GM18517 (cell line): ENCODE measurements around the gene ECHS1.
"Not testable (repeated sequence)": the region's sequence is repeated elsewhere in the genome, so short reads cannot be mapped to it uniquely, and the experiment has no call there.

Experiments
- ATAC-seq: cut with Tn5 transposase; IDR thresholded peaks from one replicate; pipeline ENCODE4 v1.9.1; 2021; ENCODE audit warnings: mild to moderate bottlenecking, moderate library complexity; ENCODE audit not compliant: unreplicated experiment

ECHS1 gene

DNA sequence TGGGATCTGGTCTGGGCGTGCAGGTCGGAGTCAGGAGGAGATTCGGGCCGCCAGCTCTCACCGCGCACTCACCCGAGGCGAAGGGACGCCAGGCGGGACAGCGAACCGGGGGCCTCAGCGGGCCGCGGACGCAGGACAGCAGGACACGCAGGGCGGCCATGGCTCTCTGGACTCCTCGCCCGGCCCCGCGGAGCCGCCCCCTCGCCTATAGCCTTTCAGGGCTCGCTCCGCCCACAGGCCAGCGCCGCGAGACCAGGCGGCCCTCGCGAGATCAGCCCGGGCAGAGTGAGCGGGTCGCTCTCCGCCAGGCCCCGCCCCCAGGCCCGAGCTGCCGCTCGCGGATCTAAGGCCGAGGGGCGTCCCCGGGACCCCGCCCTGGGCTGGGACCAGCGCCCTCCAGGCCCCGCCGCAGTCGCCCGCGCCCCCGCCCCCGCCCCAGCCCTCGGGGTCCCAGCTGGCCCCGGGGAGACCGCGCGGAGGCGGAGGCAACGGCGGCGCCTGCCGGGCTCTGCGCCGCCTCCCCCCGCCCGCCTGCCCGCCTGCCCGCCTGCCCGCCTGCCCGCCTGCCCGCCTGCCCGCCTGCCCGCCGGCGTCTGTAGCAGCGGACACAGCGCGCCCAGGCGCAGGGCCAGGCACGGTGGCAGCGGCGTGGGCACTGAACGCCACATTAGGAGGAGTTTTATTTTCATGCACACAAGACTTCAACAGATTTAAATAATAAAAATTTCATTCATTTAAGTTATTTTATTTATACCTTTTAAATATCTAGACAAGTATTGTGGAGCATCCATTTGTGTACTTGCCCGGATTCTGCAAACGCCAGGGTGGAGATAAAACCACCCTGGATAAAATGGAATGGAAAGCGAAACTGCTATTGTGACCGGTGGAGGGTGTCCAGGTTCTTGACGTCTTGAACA is at the start of gene ECHS1:
TSS of gene ECHS1 (minus strand) at position 181 of the 917 bp plus-strand sequence. CDS start at position 160, 21 bp downstream.
- peak; percentile 74 for ATAC-seq

DNA sequence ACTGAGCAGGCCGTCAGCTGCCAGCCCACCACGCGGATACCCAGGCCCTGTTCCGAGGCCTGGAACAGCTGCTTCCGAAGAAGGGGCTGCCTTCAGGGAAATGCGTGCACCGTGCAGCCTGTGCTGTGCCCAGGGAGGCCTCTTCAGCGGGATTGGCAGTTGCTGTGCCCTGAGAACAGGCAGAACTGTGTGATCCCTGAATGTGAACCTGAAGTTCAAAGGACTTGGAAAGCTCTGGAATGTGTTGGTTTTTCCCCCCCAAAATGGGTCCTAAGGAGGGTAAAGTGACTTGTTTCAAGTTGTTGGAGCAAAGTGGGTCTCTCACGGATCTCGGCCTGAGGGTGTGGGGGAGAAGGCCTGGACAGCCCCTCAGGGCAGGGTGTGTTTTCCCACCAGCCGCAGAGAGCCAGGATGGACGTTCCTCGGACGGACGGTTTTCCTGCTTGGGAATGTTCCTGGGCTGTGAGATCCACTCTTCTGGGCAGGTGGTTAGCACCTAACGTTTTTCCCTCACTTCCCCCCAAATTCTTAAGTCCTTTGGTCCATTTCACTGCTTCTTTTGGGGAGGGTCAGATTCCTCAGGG is 49.2 kb upstream of the ECHS1 start:
- ATAC-seq: no peak

DNA sequence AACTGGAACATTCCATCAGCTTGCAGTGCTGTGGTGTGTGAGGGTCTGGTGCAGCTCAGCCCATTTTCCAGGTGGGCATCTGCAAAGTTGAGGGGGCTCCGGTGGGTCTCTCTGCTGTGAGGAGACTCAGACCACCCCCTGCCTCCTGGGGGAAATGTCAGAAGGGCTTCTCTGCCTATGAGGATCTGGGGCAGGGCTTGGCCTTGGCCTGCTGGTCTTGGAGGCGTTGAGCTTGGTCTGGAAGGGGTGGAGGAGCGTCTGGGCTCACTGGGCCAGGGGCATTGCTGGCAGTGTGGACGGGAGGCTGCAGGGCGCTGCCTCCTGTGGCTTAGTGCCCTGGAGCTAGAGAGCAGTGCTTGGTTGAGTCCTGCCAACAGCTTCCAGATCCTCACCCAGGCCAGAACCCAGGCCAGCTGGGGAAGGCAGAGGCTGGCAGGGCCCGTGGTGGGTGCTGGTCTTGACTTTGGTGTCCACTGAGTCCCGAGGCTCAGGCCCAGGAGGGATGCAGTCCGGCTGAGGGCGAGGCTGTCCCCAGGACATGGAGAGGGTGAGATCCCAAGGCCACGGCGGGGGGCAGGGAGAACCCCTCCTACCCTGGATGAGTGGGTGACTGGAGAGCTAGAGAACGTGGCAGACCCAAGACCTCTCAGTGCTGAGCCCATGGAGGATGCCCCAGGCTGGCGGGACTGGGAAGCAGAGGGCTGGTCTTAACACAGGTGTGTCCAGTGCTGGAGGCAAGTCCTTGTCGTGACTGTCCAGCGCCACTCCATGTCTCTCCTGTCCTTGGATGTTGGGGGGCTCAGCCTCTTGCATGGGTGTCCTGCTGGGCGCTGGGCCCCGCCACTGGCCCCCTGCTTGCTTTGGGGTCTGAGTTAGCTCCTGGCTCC is 48.4 kb upstream of the ECHS1 start:
- no peak for ATAC-seq

DNA sequence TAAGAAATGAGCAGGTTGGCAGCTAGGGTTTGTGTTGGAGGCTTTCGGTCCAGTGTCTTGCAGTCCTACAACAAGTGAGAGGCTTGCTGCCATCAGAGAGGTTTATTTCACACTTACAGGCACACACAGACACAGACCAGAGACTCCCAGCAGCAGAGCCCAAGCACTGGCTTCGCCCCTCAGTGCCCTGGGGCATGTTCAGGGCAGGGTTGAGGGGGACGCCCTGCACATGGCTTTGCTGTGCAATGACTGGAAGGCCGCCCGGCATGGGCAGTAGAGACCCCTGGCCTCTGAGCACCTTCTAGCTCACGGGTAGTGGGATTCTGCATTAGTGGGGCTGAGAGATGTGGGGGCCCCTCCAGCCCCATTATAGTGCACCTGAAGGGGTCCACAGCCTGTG is 47.4 kb upstream of the ECHS1 start:
- ATAC-seq: no peak

DNA sequence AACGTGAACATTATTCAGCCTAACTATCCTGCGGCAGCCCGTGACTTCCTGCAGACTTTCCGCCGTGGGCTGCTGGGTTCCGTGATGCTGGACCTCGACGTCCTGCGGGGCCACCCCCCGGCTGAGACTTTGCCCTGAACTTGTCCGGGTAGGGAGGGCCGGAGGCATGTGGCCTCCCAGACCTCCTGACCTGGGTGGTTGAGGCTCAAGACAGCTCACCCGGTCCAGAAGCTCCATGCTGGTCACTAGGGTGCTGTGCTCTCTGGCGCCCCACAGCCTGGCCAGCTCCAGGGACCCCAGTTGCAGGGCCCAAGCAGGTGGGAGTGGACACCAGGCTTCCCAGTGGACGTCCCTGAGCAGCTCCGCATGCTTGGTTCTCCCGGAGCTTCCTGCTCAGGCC is 46.9 kb upstream of the ECHS1 start:
- no peak for ATAC-seq

DNA sequence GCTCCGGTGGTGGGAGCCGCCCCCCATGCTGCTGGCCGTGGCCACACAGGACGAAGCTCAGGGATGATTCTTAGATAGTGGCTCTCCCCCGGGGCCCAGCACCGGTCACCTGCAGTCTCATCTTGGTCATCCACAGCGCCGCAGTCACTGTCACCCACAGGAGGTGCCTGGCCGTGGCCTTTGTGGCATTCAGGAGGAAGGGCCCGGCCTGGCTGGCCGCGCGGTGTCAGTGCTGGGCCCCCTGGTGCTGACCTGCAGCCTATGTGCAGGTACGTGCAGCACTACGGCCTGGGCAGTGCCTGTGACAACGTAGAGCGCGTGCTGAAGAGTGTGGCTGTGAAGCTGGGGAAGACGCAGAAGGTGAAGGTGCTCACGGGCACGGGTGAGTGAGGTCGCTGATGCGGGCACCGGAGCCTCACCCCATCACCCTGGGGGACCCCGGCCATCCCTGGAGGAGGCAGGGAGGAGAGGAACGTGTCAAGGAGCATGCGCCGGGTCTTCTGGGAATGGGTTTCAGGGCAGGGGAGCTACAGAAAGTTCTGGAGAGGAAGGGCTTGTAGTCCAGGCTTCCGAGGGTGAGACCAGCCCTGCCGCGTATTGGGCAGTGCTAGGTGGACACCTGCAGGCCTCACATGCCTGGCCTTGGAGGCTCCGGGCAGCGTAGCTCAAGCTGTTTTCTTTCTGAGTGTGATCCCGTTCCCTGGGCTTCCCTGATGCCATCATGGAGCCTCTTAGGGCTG is 46.2 kb upstream of the ECHS1 start:
- no peak for ATAC-seq

DNA sequence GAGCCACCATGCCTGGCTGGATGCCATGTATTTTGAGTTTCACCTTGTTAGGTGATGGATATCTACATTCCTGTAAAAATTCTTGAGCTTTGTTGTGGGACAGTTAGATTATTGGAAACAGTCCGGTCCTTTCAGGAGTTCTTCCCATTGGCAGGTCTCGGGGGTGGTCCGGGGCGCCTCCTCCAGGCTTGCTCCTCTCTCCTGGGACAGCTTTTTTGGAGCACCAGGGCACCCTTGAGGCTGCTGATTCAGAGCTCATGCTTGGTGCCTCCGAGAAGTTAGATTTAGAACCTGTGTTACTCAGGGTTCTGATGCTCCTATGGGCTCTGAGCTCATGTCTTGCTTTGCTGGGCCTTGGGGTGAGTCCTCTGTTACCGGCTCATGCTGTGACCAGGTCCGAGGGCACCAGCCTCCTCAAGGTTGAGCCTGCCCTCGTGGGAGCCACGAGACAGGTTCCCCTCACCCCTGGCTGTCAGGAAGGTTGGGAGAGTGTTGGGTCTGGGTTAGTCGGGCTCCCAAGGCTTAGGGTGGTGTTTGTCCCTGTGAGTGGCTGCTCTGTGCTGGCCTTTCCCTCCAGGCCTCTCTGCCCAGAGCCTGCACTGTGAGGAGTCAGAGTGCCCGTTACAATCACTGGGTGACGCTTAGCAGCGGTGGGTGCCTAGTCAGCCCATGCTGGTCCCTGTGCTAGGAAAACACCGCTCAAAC is 45.3 kb upstream of the ECHS1 start:
- no peak for ATAC-seq

DNA sequence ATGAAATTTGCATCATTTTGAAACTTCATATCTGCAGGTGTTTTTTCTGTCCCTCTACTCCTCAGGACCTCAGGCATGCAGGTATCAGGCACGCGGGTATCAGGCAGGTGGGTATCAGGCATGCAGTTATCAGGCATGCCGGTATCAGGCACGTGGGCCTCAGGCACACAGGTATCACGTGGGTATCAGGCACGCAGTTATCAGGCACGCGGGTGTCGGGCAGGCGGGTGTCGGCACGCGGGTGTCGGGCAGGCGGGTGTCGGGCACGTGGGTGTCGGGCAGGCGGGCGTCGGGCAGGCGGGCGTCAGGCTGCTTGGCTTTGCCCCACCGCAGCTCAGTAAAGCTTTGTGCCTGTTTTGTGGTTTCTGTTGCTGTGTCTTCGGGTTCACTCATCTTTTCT is 42.6 kb upstream of the ECHS1 start:
- no peak for ATAC-seq

DNA sequence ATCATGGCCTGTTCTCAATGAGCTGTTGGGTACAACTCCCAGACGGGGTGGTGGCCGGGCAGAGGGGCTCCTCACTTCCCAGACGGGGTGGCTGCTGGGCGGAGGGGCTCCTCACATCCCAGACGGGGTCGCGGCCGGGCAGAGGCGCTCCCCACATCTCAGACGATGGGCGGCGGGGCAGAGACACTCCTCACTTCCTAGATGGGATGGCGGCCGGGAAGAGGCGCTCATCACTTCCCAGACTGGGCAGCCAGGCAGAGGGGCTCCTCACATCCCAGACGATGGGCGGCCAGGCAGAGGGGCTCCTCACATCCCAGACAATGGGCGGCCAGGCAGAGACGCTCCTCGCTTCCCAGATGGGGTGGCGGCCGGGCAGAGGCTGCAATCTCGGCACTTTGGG is 41.2 kb upstream of the ECHS1 start:
- ATAC-seq: not testable (repeated sequence)

DNA sequence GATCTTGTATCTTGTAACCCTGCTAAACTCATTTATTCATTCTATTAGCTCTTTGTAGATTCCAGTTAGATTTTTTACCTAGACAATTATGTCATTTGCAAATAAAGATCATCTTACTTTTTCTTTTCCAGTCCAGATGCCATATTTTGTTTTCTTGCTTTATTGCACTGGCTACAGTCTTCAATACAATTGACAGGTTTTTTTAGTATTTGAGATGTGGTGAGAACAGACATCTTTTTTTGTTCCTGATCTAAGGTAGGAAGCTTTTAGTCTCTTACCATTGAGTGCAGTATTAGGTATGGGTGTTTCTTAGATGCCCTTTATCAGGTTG is 39.2 kb upstream of the ECHS1 start:
- ATAC-seq: no peak

DNA sequence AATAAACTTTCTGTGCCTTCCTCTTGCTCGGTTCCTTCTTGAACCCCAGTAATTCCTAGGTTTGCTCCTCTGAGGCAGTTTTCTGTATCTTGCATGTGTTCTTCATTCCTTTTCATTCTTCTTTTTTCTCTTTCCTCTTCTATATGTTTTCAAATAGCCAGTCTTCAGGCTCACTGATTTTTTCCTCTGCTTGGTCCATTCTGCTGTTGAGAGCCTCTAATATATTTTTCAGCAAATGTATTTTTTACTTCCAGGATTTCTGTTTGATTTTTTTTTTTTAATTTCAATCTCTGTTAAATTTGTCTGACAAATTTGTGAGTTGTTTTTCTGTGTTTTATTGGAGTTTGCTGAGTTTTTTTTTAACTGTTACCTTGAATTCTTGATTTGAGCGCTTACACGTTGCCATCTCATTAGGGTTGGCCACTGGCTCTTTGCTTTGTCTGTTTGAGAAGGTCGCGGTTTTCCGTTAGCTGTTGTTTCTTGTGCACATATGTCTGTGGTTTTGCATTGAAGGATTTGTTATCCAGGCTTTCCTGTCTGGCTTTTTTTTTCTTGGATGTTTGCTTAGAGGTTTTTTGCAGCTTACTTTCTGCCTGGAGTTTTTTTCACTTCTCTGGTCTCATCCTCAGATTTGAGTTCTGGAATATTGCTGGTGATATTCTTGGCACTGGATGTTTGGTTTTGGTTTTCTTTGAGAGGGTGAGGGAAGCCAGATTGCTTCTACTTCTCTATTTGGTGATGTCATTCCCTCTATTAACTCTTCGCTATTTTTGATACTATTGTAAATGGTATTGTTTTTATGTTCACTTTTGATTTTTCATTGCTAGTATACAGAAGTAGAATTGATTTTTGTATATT is 38.6 kb upstream of the ECHS1 start:
- ATAC-seq: no peak

DNA sequence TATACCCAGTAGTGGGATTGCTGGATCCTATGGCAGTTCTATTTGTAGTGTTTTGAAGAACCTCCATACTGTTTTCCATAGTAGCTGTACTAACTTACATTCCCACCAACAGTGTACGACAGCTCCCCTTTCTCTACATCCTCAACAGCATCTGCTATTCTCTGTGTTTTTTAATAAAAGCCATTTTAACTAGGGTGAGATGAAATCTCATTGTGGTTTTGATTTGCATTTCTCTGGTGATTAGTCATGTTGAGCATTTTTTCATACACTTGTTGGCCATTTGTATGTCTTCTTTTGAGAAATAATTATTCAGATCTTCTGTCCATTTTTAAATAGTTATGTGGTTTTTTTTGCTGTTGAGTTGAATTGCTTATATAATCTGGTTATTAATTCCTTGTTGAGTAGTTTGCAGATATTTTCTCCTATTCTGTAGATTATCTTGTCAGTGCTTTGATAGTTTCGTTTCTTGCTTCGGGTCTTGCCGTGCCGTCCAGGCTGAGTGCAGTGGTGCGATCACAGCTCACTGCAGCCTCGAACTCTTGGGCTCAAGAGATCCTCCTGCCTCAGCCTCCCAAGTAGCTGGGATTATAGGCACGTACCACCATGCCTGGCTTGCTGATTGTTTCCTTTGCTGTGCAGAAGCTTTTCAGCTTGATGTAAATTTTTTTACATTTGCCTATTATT is 32.8 kb upstream of the ECHS1 start:
- ATAC-seq: peak; percentile 65

DNA sequence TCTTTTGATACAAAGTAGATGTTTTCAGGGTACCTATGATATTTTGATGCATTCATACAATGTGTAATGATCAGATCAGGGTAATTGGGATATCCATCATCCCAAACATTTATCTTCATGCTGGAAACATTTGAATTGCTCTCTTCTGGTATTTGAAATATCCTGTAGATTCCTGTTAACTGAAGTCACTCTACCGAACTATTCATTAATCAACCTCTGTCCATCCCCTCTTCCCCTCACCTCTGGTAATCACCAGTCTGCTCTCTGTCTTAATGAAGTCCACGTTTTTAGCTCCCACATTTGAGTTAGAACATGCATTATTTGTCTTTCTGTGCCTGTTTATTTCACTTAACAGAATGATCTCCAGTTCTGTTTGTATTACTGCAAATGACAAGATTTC is 32.1 kb upstream of the ECHS1 start:
- no peak for ATAC-seq

DNA sequence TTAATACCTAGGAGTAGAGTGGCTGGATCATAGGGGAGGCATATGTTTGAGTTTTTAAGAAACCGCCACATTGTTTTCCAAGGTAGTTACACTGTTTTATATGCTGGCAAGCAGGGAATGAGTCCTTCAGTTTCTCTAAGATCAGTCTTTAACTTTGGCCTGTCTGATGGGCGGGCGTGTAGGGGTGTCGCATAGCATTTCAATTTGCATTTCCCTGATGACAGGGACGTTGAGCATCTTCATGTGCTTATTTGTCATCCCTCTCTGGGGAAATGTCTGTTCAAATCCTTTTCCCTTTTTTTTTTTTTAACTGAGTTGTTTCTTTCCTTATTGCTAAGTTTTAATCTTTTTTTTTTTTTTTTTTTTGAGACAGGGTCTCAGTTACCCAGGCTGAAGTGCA is 30.6 kb upstream of the ECHS1 start:
- ATAC-seq: no peak

DNA sequence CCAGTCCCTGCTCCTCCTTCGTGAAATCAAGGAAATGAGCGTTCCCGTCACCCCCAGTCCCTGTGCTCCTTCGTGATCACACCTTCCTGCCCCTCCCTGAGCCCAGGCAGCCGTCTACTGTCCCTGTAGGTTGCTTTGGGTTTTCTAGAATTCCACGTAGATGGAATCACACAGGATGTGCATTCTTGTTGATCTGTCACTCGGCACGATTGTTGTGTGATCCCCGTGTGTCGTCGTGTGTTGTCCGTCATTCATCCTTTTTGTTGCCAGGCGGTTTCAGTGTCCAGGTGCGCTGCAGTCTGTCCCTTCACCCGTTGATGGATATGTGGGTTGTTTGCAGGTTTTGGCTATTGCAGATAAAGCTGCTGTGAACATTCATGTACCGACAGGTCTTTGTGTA is 30.2 kb upstream of the ECHS1 start:
- no peak for ATAC-seq

DNA sequence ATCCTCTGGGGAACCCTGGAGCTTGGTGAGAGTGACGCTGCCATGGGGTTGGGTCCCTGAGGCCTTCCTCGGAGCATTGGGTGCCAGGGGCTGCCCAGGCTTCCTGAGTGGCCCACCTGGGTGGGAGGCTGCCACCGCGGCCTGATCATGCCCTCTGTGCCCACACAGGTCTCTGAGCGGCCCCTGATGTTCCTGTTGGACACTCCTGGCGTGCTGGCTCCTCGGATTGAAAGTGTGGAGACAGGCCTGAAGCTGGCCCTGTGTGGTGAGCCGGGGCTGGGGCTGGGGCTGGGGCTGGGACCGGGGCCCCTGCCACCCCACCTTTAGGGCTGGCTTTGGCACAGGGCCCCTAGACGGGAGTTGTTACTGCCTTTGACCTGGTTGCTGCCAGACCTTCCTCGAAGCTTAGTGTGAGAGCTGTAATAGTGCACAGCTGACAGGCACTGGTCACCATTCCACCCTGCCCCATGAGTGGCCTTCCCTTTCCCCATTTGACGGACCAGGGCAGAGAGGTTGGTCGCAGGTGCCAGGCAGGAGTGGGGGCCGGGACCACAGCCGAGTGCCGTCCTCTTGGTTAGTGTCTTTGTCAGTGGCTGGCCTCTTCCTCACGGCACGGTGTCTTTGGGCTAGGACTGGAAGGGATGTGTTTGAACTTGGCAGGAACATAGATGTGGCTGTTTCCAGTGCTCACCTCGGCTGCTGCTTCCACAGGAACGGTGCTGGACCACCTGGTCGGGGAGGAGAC is 29.0 kb upstream of the ECHS1 start:
- no peak for ATAC-seq

DNA sequence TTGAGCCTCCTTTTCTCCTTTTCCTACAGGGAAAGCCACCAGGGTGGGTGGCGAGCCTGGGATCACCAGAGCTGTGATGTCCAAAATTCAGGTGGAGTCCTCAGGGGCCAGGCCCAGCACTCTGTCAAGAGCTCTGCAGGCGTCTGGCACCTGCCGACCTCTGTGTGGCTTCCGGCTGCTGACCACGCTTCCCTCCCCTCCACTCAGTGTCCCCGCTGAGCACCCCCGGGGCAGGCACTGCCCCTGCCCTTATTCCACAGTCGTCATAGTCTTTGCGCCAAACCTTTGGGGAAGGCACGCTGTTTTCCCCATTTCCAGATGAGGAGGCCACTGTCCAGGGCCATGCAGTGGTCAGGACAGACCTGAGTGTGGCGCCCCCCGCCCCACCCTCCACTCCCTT is 28.3 kb upstream of the ECHS1 start:
- ATAC-seq: peak; percentile 5
